ENCODE results near the gene IBTK.

The IBTK gene

DNA sequence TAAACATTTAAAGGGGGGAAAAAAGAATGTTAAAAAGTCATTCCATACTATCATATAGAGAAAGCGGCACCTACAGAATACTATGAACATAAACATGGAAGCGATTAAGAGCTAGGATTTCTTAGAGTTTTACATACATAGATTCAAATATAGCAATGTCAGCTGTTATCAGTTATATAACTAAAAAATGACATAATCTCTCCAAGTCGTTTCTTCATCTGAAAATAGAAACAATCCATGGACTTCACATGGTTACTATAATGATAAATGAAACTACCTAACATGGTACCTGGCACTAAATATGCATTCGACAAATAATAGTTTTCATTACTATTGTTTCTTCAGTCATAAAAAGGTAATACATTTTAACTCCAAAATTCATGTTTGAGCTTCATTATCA is 3.7 kb downstream of the IBTK start:
- Histone ChIP-seq H3K4me1 (ENCODE audit: control insufficient read depth, insufficient read depth, low read length) (peaks cover 17% of the 10 kb centered on the region), H3K4me3 (ENCODE audit: low read length) (no peak overlapping the region), H3K4me2 (ENCODE audit: low read length) (no peak overlapping the region), H3K27me3 (ENCODE audit: control insufficient read depth, insufficient read depth, low read length) (no peaks in the 10 kb centered on the region), H3K9ac (ENCODE audit: low read depth, low read length) (no peak overlapping the region), H3K36me3 (ENCODE audit: insufficient read depth, low read length) (peaks cover 11% of the 10 kb centered on the region), H3K9me3 (replicated peaks; ENCODE audit: low read length) (no peaks in the 10 kb centered on the region)

DNA sequence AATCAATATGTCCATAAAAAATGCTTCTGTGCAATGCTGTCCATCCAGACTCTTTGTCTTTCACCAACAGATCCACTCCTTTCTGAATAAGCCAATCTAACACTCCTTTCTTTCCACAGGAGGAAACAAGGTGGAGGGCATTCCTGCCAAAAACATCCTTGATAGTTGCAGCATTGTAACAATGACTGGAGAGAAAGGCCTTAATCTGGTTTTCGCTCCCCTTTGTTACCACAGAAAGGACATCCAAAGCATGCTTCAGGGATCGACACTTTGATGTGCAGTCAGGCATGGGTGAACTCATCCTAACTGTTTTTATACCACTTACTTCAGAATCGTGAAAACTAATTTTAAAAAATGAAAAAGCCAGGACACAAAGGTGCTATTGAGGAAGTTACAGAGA is 7.4 kb downstream of the IBTK start:
- Histone ChIP-seq H3K4me2 (ENCODE audit: low read length) (no peak overlapping the region), H3K27me3 (ENCODE audit: control insufficient read depth, insufficient read depth, low read length) (no peaks in the 10 kb centered on the region), H3K4me3 (ENCODE audit: low read length) (no peak overlapping the region), H3K4me1 (ENCODE audit: control insufficient read depth, insufficient read depth, low read length) (no peaks in the 10 kb centered on the region), H3K9ac (ENCODE audit: low read depth, low read length) (no peak overlapping the region), H3K9me3 (replicated peaks; ENCODE audit: low read length) (no peaks in the 10 kb centered on the region), H3K36me3 (ENCODE audit: insufficient read depth, low read length) (peaks cover 22% of the 10 kb centered on the region)

DNA sequence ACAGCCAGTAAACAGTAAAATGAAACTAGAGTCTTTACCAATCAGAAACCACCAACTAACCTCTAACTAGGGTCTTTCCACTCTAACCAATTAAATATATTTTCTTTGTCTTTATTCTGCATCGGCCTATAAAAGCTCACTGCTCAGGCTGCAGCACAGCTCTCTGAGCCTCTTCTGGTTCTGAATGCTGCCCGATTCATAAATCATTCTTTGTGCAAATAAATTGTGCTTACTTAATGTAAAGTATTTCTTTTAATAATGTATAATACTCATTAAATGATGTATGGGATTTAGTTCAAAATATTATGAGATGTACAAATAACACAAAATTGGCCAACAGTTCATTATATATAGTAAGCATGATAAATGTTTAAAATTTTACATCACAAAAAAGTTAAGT is 7.9 kb downstream of the IBTK start:
- Histone ChIP-seq H3K9me3 (replicated peaks; ENCODE audit: low read length) (no peaks in the 10 kb centered on the region), H3K36me3 (ENCODE audit: insufficient read depth, low read length) (peaks cover 22% of the 10 kb centered on the region), H3K9ac (ENCODE audit: low read depth, low read length) (no peak overlapping the region), H3K4me2 (ENCODE audit: low read length) (no peak overlapping the region), H3K4me1 (ENCODE audit: control insufficient read depth, insufficient read depth, low read length) (no peaks in the 10 kb centered on the region), H3K27me3 (ENCODE audit: control insufficient read depth, insufficient read depth, low read length) (no peaks in the 10 kb centered on the region), H3K4me3 (ENCODE audit: low read length) (no peak overlapping the region)

DNA sequence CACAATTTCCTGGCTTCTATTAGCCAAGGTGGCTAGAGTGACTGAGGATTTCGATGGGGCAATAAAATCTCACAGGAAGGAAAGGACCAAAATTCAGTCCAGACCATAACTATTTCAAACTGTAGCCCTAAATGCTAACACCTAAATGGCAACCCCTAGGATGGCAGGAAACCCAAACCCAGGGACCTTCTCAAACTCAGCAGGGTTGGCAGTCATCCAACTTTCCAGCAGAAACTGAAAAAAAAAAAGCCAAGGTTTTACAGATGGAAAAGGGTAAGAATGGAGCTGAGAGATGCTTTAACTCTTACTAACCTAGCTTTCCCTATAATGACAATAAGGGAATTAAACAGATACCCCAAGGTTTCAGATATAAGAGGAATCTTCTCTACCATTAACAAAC is 10.5 kb downstream of the IBTK start:
- Histone ChIP-seq H3K4me3 (ENCODE audit: low read length) (no peak overlapping the region), H3K36me3 (ENCODE audit: insufficient read depth, low read length) (peaks cover 39% of the 10 kb centered on the region), H3K27me3 (ENCODE audit: control insufficient read depth, insufficient read depth, low read length) (no peaks in the 10 kb centered on the region), H3K4me2 (ENCODE audit: low read length) (no peak overlapping the region), H3K9ac (ENCODE audit: low read depth, low read length) (no peak overlapping the region), H3K4me1 (ENCODE audit: control insufficient read depth, insufficient read depth, low read length) (no peaks in the 10 kb centered on the region), H3K9me3 (replicated peaks; ENCODE audit: low read length) (no peaks in the 10 kb centered on the region)

DNA sequence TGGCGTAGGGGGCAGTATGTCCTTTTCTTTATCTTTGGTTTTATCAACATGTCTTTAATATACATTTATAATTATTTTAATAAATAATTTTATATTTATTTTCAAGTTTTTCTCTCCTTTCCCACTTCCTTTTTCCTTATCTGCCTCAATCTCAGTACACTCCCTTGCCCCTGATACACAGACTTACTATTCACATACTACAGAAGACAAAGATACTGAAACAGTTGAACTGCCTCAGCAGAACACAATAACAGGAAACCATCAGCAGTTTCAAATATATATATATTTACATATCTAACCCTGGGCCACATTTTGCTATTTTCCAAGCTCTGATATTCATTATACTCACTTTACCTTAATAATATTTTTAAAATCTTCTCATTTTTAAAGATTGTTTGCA is 19.8 kb downstream of the IBTK start:
- no peaks in the 10 kb centered on the region for H3K27me3 ChIP-seq (ENCODE audit: control insufficient read depth, insufficient read depth, low read length)
- no peak overlapping the region for H3K4me3 ChIP-seq (ENCODE audit: low read length)
- H3K4me1 ChIP-seq (ENCODE audit: control insufficient read depth, insufficient read depth, low read length) = no peaks in the 10 kb centered on the region
- H3K4me2 ChIP-seq (ENCODE audit: low read length) = no peak overlapping the region
- H3K9me3 ChIP-seq (replicated peaks; ENCODE audit: low read length) = no peaks in the 10 kb centered on the region
- H3K9ac ChIP-seq (ENCODE audit: low read depth, low read length) = no peak overlapping the region
- H3K36me3 ChIP-seq (ENCODE audit: insufficient read depth, low read length) = peaks cover 58% of the 10 kb centered on the region

DNA sequence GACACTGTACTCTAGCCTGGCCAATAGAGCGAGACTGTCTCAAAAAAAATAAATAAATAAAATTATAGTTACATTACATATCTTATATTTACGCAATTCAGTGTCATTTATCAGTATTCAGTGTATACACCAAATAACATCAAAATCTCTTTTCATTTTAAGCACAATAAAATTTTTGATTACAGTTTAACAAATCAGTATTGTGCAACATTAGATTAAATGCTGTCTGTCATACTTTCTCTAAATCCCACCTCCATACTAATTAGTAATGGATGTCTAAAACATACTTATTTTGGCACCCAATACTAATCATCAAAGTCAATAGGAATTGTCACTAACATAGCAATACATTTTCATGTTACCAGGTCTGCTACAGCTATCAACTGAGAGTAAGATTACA is 27.4 kb downstream of the IBTK start:
- H3K4me1 ChIP-seq (ENCODE audit: control insufficient read depth, insufficient read depth, low read length) = no peaks in the 10 kb centered on the region
- H3K4me3 ChIP-seq (ENCODE audit: low read length) = no peak overlapping the region
- H3K4me2 ChIP-seq (ENCODE audit: low read length) = no peak overlapping the region
- no peaks in the 10 kb centered on the region for H3K27me3 ChIP-seq (ENCODE audit: control insufficient read depth, insufficient read depth, low read length)
- no peaks in the 10 kb centered on the region for H3K9me3 ChIP-seq (replicated peaks; ENCODE audit: low read length)
- no peak overlapping the region for H3K9ac ChIP-seq (ENCODE audit: low read depth, low read length)
- peaks cover 74% of the 10 kb centered on the region for H3K36me3 ChIP-seq (ENCODE audit: insufficient read depth, low read length)

DNA sequence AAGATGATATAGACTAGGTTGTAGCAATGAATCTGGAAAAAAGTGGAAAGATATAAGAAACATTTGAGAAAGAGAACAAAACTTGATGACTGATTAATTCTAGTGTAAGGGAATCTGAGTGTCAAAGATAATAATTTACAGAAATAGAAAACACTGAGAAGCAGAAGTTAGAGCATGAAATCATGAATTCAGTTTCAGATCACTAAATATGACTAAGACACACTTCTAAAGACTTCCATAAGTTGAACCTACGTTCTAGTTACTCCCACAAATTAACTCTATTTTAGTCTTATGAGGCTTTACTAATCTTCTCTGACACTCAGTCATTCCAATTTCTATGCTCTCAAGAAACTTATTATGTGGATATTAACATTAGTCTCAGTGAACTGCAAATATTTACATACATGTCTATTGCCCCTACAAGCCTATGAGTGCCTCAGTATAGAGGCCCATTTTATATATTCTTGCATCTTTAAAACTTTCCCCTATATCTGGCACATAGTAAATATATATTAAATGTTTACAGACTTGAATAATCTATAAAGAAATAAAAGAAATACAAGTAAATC is 30.4 kb downstream of the IBTK start:
- H3K9ac ChIP-seq (ENCODE audit: low read depth, low read length) = no peak overlapping the region
- no peak overlapping the region for H3K4me2 ChIP-seq (ENCODE audit: low read length)
- no peak overlapping the region for H3K4me3 ChIP-seq (ENCODE audit: low read length)
- H3K36me3 ChIP-seq (ENCODE audit: insufficient read depth, low read length) = peaks cover 75% of the 10 kb centered on the region
- no peaks in the 10 kb centered on the region for H3K4me1 ChIP-seq (ENCODE audit: control insufficient read depth, insufficient read depth, low read length)
- no peaks in the 10 kb centered on the region for H3K9me3 ChIP-seq (replicated peaks; ENCODE audit: low read length)
- no peaks in the 10 kb centered on the region for H3K27me3 ChIP-seq (ENCODE audit: control insufficient read depth, insufficient read depth, low read length)

DNA sequence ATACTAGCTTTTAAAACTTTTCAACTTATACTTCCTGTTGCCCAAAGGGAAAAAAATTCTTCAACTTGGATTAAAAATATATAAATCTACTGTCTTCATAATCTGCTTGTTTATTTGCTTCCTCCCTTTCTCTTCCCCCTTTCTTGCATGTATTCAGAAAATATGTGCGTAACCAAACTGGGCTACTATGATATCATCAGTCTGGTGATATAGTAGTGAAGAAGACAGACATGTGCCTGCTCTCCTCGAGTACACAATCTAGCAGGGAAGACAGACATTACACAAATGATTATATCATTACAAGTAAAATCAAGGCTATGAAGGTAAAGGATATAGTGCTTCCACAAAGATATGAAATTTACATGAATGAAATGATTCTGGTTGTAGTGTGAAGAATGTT is 31.0 kb downstream of the IBTK start:
- Histone ChIP-seq H3K4me2 (ENCODE audit: low read length) (no peak overlapping the region), H3K4me3 (ENCODE audit: low read length) (no peak overlapping the region), H3K9ac (ENCODE audit: low read depth, low read length) (no peak overlapping the region), H3K27me3 (ENCODE audit: control insufficient read depth, insufficient read depth, low read length) (no peaks in the 10 kb centered on the region), H3K4me1 (ENCODE audit: control insufficient read depth, insufficient read depth, low read length) (no peaks in the 10 kb centered on the region), H3K36me3 (ENCODE audit: insufficient read depth, low read length) (peaks cover 74% of the 10 kb centered on the region), H3K9me3 (replicated peaks; ENCODE audit: low read length) (no peaks in the 10 kb centered on the region)

DNA sequence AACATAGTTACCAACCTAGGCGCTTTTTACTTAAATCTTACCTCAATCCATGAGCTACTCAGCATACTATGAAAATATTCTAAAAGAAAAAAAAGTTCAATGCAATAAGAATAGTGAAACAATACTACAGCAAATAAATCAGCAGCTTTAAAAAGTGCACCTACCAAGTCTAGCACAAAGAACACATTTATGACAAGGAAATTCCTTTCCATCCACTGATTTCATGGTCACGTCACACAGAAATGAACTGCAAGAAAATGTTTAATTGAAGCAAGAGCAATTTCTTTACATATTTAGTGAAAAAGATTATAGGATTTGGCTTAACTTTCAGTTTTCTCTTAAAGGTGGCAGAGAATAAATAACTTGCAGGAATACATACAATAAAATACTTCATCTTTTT is 36.2 kb downstream of the IBTK start:
- Histone ChIP-seq H3K27me3 (ENCODE audit: control insufficient read depth, insufficient read depth, low read length) (no peaks in the 10 kb centered on the region), H3K9me3 (replicated peaks; ENCODE audit: low read length) (no peaks in the 10 kb centered on the region), H3K4me1 (ENCODE audit: control insufficient read depth, insufficient read depth, low read length) (no peaks in the 10 kb centered on the region), H3K9ac (ENCODE audit: low read depth, low read length) (no peak overlapping the region), H3K36me3 (ENCODE audit: insufficient read depth, low read length) (peaks cover 49% of the 10 kb centered on the region), H3K4me3 (ENCODE audit: low read length) (no peak overlapping the region), H3K4me2 (ENCODE audit: low read length) (no peak overlapping the region)

DNA sequence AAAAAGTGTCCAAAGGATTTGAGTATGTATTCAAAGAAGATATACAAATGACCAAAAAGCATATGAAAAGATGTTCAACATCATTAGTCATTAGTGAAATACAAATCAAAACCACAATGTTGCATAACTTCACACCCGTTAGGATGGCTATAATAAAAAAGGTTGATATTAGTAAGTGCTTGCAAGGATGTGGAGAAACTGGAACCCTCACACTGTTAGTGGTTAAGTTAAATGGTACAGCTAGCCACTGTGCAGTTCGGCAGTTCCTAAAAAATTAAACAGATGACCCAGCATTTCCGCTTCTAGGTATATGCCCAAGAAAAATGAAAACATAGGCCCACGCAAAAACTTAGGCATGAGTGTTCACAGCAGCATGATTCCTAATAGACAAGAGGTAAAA is 38.6 kb downstream of the IBTK start:
- Histone ChIP-seq H3K9me3 (replicated peaks; ENCODE audit: low read length) (no peaks in the 10 kb centered on the region), H3K9ac (ENCODE audit: low read depth, low read length) (no peak overlapping the region), H3K27me3 (ENCODE audit: control insufficient read depth, insufficient read depth, low read length) (no peaks in the 10 kb centered on the region), H3K36me3 (ENCODE audit: insufficient read depth, low read length) (peaks cover 32% of the 10 kb centered on the region), H3K4me3 (ENCODE audit: low read length) (no peak overlapping the region), H3K4me1 (ENCODE audit: control insufficient read depth, insufficient read depth, low read length) (peaks cover 5% of the 10 kb centered on the region), H3K4me2 (ENCODE audit: low read length) (no peak overlapping the region)

DNA sequence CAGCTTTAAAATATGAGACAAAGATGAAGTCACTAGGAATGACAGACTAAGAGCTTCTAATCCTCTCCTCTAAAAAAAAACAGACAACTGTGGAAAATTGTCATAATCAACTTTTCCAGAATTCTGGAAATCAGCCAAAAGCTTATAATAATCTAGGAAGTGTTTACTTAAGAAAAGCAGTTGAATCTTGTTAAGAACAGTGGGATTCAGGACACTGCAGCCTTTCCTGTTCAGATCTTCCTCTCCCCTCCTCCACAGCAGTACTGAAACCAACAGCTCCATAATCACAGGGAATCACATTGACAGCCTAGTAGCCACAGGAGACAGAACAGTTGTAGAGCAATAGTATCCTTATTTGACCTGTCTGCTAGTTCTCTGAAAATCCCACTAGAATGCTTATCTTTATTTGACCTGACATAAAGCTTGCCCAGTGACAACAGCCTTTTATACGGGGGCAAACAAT is 41.6 kb downstream of the IBTK start:
- H3K4me3 ChIP-seq (ENCODE audit: low read length) = no peak overlapping the region
- H3K36me3 ChIP-seq (ENCODE audit: insufficient read depth, low read length) = peaks cover 29% of the 10 kb centered on the region
- H3K9ac ChIP-seq (ENCODE audit: low read depth, low read length) = no peak overlapping the region
- no peaks in the 10 kb centered on the region for H3K27me3 ChIP-seq (ENCODE audit: control insufficient read depth, insufficient read depth, low read length)
- H3K9me3 ChIP-seq (replicated peaks; ENCODE audit: low read length) = no peaks in the 10 kb centered on the region
- no peak overlapping the region for H3K4me2 ChIP-seq (ENCODE audit: low read length)
- H3K4me1 ChIP-seq (ENCODE audit: control insufficient read depth, insufficient read depth, low read length) = peaks cover 5% of the 10 kb centered on the region

DNA sequence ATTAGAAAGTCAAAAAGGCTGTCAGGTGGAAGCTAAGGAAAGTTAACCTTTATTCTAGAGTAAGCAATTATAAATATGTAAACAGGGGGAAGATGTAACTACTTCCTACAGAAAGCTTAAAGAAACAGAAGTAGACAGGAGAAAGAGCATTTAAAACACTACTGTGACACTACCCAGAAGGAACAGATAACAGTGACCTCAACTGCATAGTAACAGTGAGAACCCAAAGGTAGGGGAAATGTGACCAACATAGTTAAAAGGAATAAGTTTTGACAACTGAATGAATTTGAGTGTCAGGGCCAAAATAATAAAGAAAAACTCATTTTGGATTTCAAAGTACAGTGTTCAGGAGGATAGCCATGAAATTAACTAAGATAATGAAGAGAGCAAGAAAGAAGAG is 43.5 kb downstream of the IBTK start:
- Histone ChIP-seq H3K36me3 (ENCODE audit: insufficient read depth, low read length) (peaks cover 37% of the 10 kb centered on the region), H3K4me2 (ENCODE audit: low read length) (no peak overlapping the region), H3K4me1 (ENCODE audit: control insufficient read depth, insufficient read depth, low read length) (peaks cover 5% of the 10 kb centered on the region), H3K9ac (ENCODE audit: low read depth, low read length) (no peak overlapping the region), H3K4me3 (ENCODE audit: low read length) (no peak overlapping the region), H3K9me3 (replicated peaks; ENCODE audit: low read length) (no peaks in the 10 kb centered on the region), H3K27me3 (ENCODE audit: control insufficient read depth, insufficient read depth, low read length) (no peaks in the 10 kb centered on the region)
